ENCODE results near the gene CEP120. TPM values are rescaled to one million over a fixed set of nuclear protein-coding genes. Genes with fewer than 3 reads are reported as not detected.
A peak's percentile ranks its signal among the peaks of the same experiment; 100 is the strongest.

Gene CEP120
- total RNA-seq, 3 donors from 2014 or later (not counting 1 experiment from before 2014, with no cell fraction given), result 51.2 to 58.9 (median 54.6) TPM

- TF ChIP-seq, protein P1, sequence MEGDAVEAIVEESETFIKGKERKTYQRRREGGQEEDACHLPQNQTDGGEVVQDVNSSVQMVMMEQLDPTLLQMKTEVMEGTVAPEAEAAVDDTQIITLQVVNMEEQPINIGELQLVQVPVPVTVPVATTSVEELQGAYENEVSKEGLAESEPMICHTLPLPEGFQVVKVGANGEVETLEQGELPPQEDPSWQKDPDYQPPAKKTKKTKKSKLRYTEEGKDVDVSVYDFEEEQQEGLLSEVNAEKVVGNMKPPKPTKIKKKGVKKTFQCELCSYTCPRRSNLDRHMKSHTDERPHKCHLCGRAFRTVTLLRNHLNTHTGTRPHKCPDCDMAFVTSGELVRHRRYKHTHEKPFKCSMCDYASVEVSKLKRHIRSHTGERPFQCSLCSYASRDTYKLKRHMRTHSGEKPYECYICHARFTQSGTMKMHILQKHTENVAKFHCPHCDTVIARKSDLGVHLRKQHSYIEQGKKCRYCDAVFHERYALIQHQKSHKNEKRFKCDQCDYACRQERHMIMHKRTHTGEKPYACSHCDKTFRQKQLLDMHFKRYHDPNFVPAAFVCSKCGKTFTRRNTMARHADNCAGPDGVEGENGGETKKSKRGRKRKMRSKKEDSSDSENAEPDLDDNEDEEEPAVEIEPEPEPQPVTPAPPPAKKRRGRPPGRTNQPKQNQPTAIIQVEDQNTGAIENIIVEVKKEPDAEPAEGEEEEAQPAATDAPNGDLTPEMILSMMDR (IDR thresholded peaks at IDR 0.05), result peak; percentile 46
- peak; percentile 21 to 49 for DNase-seq
- H3K27ac ChIP-seq (ENCODE audit: low read length), result no peak overlapping the region
- Mint-ChIP-seq H3K9me3 (no peaks in the 10 kb centered on the region), H3K27ac (no peak overlapping the region), H3K4me1 (peaks cover 6 to 14% of the 10 kb centered on the region in 2 donors), H3K27me3 (ENCODE audit: low read depth in 2 of 2) (no peaks in the 10 kb centered on the region), H3K36me3 (peaks cover 34% of the 10 kb centered on the region), H3K4me3 (no peak overlapping the region)
- intact Hi-C loops (cut with micrococcal nuclease), result loop anchor here (5.0 kb wide), 1 partner anchor 474 kb away; no protein-coding TSS in a partner anchor
- H3K4me3 ChIP-seq (ENCODE audit: low read length), result no peak overlapping the region
- peaks cover 59% of the 10 kb centered on the region for H3K36me3 ChIP-seq (ENCODE audit: control insufficient read depth, insufficient read depth, low read length)
- WGBS (ENCODE audit: insufficient coverage), result 100% methylated on average over 1 of the region's 4 CpGs
- no peaks in the 10 kb centered on the region for H3K27me3 ChIP-seq (ENCODE audit: control insufficient read depth, insufficient read depth, low read length)
- H3K9me3 ChIP-seq (ENCODE audit: control insufficient read depth, insufficient read depth, low read length), result no peaks in the 10 kb centered on the region
- ATAC-seq, result no peak
- no peaks in the 10 kb centered on the region for H3K4me1 ChIP-seq (ENCODE audit: control insufficient read depth, insufficient read depth, low read length)
Observed at GRCh38 chr5:123371575-123372179, 51.5 kb downstream of the CEP120 start.

- peaks cover 47% of the 10 kb centered on the region for H3K36me3 ChIP-seq (ENCODE audit: control insufficient read depth, insufficient read depth, low read length)
- 54% methylated on average over 1 of the region's 1 CpG for WGBS (ENCODE audit: insufficient coverage)
- H3K27me3 ChIP-seq (ENCODE audit: control insufficient read depth, insufficient read depth, low read length), result no peaks in the 10 kb centered on the region
- no peaks in the 10 kb centered on the region for H3K27me3 Mint-ChIP-seq (ENCODE audit: low read depth in 2 of 2)
- peak overlapping the region in 1 of 2 donors; percentile 2 for H3K27ac Mint-ChIP-seq
- TF ChIP-seq, protein P1 (IDR thresholded peaks at IDR 0.05), result no peak
- peaks cover 6 to 14% of the 10 kb centered on the region in 2 donors for H3K4me1 Mint-ChIP-seq
- intact Hi-C loops (cut with micrococcal nuclease), result loop anchor here (5.0 kb wide), 1 partner anchor 243 kb away; no protein-coding TSS in a partner anchor
- no peaks in the 10 kb centered on the region for H3K9me3 Mint-ChIP-seq
- ATAC-seq (no peak), DNase-seq (no peak)
- H3K9me3 ChIP-seq (ENCODE audit: control insufficient read depth, insufficient read depth, low read length), result no peaks in the 10 kb centered on the region
- H3K4me3 Mint-ChIP-seq, result no peak overlapping the region
- no peaks in the 10 kb centered on the region for H3K4me1 ChIP-seq (ENCODE audit: control insufficient read depth, insufficient read depth, low read length)
- no peak overlapping the region for H3K4me3 ChIP-seq (ENCODE audit: low read length)
- H3K36me3 Mint-ChIP-seq, result peaks cover 22% of the 10 kb centered on the region
- H3K27ac ChIP-seq (ENCODE audit: low read length), result no peak overlapping the region
Observed at GRCh38 chr5:123369371-123369968, 53.7 kb downstream of the CEP120 start.

GRCh38 chr5:123367739-123368138 is 55.5 kb downstream of the CEP120 start:
- H3K4me1 ChIP-seq (ENCODE audit: control insufficient read depth, insufficient read depth, low read length), result no peaks in the 10 kb centered on the region
- H3K27me3 ChIP-seq (ENCODE audit: control insufficient read depth, insufficient read depth, low read length), result no peaks in the 10 kb centered on the region
- H3K27me3 Mint-ChIP-seq (ENCODE audit: low read depth in 2 of 2), result no peaks in the 10 kb centered on the region
- peaks cover 14% of the 10 kb centered on the region for H3K36me3 Mint-ChIP-seq
- no peak overlapping the region for H3K4me3 ChIP-seq (ENCODE audit: low read length)
- H3K4me3 Mint-ChIP-seq, result no peak overlapping the region
- ATAC-seq (no peak), DNase-seq (no peak)
- TF ChIP-seq, protein P1 (IDR thresholded peaks at IDR 0.05), result no peak
- WGBS (ENCODE audit: insufficient coverage), result no CpG with 5 or more reads among the region's 1 CpG
- no peak overlapping the region for H3K27ac Mint-ChIP-seq
- peaks cover 50% of the 10 kb centered on the region for H3K36me3 ChIP-seq (ENCODE audit: control insufficient read depth, insufficient read depth, low read length)
- H3K9me3 Mint-ChIP-seq, result no peaks in the 10 kb centered on the region
- intact Hi-C loops (cut with micrococcal nuclease), result loop anchor here (5.0 kb wide), 1 partner anchor 245 kb away; no protein-coding TSS in a partner anchor
- peaks cover 6 to 14% of the 10 kb centered on the region in 2 donors for H3K4me1 Mint-ChIP-seq
- H3K9me3 ChIP-seq (ENCODE audit: control insufficient read depth, insufficient read depth, low read length), result no peaks in the 10 kb centered on the region
- H3K27ac ChIP-seq (ENCODE audit: low read length), result no peak overlapping the region

Data from natural killer cell (primary cell).